OCI-M2 (cell line): Measurements from ENCODE around the gene PFKP.

Experiments
- DNase-seq: peaks from one replicate; lab custom pipeline; 2025; ENCODE audit not compliant: unreplicated experiment; lab: John Stamatoyannopoulos, UW

PFKP gene

GRCh38 chr10:3067118-3067858, at the start of gene PFKP:
Gene PFKP (plus strand): TSS chr10:3067548. CDS start chr10:3067596, 48 bp downstream.
- DNase-seq: no peak

DNA sequence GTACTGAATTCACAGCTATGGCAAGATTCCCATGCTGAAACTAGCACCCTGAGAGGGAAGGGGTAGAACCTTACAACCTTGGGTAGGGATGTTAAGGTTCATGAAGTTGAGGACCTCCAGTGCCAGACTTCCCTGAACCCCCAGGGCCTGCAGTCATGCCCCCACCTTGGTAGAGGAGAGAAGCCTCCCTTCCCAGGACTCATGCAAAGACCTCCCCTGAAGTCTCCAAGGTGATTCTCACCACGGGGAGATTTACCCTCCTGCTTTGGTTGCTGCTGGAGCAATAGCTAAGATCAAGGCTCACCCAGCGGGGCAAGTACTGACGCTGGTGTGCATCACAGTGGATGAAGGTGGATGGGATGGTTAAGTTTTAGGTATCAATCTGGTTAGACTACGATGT, 49.1 kb upstream of the PFKP start:
- no peak for DNase-seq

DNA sequence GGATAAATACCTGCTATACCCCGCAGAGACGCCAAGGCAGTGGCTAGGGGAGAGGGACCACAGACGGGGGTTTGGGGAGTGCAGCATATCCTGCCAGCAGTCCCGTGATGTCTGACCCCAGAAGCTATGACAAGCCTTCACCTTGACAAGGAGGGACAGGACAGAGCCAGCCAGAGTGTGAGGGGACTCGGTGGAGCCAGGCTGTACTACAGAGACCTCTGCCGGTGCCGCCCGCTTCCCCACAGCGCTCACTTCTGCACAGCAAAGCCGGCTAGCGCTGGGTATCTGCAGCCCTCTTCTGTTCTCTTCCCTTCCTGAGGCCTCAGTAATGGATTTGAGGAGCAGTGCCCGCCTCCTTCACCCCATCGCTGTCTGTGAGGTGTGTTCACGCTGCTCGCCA, 47.0 kb upstream of the PFKP start:
- DNase-seq: no peak

GRCh38 chr10:3020881-3021280, 46.5 kb upstream of the PFKP start:
- no peak for DNase-seq

- DNase-seq: no peak
Observed at GRCh38 chr10:3022027-3022426, 45.3 kb upstream of the PFKP start.

GRCh38 chr10:3023892-3024291, 43.5 kb upstream of the PFKP start:
- DNase-seq: no peak

DNA sequence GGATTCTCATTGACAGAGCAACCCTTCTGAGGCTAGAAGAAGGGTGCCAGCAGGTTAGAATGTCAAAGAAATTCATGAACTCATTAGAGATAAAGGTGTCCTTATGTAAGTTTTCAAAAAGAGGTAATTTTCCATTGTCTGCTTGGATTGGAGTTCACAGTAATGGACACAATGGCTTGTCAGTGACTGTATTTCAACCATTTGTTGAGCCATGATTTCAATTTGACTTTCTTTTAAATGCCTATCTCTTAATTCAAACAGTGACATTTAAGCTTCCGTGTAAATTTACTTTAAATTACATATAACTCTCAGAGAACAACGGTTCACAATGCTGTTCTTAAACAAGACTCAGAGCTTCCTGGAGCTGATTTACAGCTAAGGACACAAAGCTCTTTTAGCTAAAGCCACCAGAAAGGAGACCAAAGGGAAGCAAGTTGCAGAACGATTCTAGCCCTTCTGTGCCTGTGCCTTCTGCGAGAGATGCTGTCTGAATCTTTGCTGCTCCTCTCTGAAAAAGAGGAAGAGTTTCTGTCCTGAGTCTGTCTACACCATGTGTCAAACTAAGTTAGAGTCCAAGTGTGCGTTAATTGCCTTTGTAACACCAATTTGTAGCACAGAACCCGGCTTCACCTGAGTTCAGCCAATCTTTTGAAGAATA, 42.2 kb upstream of the PFKP start:
- DNase-seq: no peak

- no peak for DNase-seq
Observed at GRCh38 chr10:3027866-3028265, 39.5 kb upstream of the PFKP start.

DNA sequence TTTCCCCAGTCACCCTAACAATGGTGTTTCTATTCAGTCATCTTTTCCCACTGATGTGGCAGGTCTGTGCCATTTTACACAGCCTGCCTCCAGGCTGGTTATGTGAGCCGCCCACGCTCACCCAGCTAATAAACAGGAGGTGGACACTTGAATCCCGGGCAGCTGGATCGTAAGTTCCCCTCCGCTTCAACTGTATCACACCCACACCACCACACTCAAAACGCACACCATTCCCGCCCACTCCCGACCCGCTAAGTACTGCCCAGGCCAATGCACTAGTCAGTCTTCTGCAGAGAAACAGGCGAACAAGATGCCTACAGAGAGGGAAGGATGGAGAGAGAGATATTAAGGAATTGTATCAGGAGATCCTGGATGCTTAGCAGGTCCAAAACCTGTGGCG, 38.9 kb upstream of the PFKP start:
- no peak for DNase-seq

DNA sequence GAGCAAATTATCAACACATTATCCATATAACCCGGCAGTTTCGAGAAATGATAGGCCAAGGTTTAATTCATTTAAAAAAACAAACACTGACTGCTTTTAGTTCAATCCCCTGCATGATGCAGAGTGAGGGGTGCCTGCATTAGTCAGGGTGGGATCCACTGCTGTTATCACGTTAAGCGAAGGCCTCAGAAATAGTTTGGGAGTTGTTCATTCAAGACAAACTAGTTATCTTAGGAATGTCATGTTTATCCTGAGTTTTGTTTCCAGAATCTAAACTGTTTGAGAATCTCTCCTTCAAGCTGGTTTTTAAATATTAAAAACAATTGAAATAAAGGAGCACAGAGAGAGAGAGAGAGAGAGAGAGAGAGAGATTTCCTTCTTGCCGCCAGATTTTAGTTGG, 36.6 kb upstream of the PFKP start:
- no peak for DNase-seq

GRCh38 chr10:3031490-3031889, 35.9 kb upstream of the PFKP start:
- DNase-seq: no peak

- no peak for DNase-seq
Observed at GRCh38 chr10:3033925-3034324, 33.4 kb upstream of the PFKP start.

- no peak for DNase-seq
Observed at GRCh38 chr10:3034616-3035015, 32.7 kb upstream of the PFKP start.

- DNase-seq: no peak
Observed at GRCh38 chr10:3036155-3037021, 31.0 kb upstream of the PFKP start.

DNA sequence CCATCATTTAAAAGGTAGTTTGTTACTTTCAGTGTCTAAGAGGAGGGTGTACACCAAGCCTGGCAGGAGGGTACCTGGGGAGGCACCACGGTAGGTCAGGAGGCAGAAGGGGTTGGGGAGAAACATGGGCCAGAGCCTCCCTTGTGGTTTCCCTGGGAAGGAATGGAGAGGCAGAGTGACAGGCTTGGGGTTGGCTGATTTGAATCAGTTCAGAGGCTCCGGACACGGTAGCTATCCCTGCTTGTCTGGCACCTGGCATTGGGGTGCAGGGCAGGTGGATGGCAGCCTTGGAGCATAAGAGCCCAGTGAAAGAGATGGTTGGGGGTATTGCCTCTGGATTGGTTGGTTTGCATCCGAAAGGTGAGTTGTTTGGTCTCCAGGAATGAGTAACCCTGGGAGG, 30.2 kb upstream of the PFKP start:
- no peak for DNase-seq

GRCh38 chr10:3040069-3040468, 27.3 kb upstream of the PFKP start:
- no peak for DNase-seq

GRCh38 chr10:3042589-3042988, 24.8 kb upstream of the PFKP start:
- no peak for DNase-seq

GRCh38 chr10:3043512-3044368, 23.6 kb upstream of the PFKP start:
- DNase-seq: no peak

DNA sequence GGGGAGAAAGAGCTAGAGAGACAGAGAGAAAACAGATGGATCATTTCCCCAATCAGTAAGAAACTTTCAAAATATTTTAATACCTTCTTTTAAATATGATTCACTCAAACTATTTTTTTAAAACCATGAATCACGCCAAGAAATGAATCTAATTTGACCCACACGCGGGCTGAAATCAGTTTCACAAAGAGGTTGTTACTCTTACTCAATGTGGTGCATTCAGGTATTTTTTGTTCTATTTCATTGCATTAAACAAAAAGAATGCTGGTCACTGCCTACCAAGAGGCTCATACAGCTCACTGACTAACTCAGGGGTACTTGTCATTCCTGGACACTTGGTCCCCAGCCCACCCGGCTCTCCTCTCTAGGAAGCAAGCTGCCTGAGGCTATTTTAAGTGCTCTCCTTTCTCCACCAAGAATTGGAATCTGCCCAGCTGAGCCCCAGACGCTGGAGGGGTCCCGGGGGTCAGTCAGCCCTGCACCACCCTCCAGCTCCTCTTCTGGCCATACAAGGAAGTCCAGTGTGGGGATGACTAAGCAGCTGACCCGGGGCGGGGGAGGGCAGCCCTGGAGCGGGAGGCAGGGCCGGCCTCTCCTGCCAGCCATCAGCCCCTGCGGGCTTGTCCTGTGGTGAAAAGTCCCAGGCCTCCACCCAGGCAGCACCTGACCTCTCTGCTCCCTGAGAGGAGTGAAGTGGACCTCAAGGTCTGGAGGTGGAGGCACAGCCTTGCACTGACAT, 21.7 kb upstream of the PFKP start:
- DNase-seq: no peak

GRCh38 chr10:3046210-3046779, 21.1 kb upstream of the PFKP start:
- no peak for DNase-seq
